Skin of body (tissue), 2 donors: Measurements from ENCODE around the gene MEPCE. TPM values are rescaled to one million over a fixed set of nuclear protein-coding genes. Genes with fewer than 3 reads are reported as not detected.
"Not testable (repeated sequence)": the region's sequence is repeated elsewhere in the genome, so short reads cannot be mapped to it uniquely, and the experiment has no call there.

ENCODE experiments used
- DNase-seq: peaks from one replicate; lab custom pipeline; 2025; lab: John Stamatoyannopoulos, UW
- total RNA-seq: library from RNA; depleted of rRNA; stranded (reverse); fragments of >200 nt; gene quantifications from one replicate; pipeline ENCODE4 v1.2.3, GENCODE V29; 2014

The MEPCE gene
- 16.2 TPM for total RNA-seq

GRCh38 chr7:100429637-100430492, at the start of gene MEPCE:
Gene MEPCE, plus strand, starts transcription at chr7:100429831. Its CDS starts 188 bp downstream, at chr7:100430019.
- peak; percentile 98 for DNase-seq

- DNase-seq, result no peak
Observed at GRCh38 chr7:100380196-100380595, 49.4 kb upstream of the MEPCE start.

GRCh38 chr7:100381531-100382233, 47.9 kb upstream of the MEPCE start:
- DNase-seq, result not testable (repeated sequence)

GRCh38 chr7:100382234-100382853, 47.3 kb upstream of the MEPCE start:
- DNase-seq, result not testable (repeated sequence)

- no peak for DNase-seq
Observed at GRCh38 chr7:100384628-100385294, 44.9 kb upstream of the MEPCE start.

- no peak for DNase-seq
Observed at GRCh38 chr7:100386940-100387339, 42.7 kb upstream of the MEPCE start.

- no peak for DNase-seq
Observed at GRCh38 chr7:100387695-100388094, 41.9 kb upstream of the MEPCE start.

- DNase-seq, result no peak
Observed at GRCh38 chr7:100389437-100390088, 40.1 kb upstream of the MEPCE start.

GRCh38 chr7:100390286-100391009, 39.2 kb upstream of the MEPCE start:
- no peak for DNase-seq

GRCh38 chr7:100393233-100393905, 36.3 kb upstream of the MEPCE start:
- DNase-seq, result no peak

GRCh38 chr7:100394077-100394476, 35.6 kb upstream of the MEPCE start:
- DNase-seq, result no peak

- DNase-seq, result no peak
Observed at GRCh38 chr7:100396421-100396982, 33.1 kb upstream of the MEPCE start.

GRCh38 chr7:100397315-100398081, 32.1 kb upstream of the MEPCE start:
- no peak for DNase-seq

- DNase-seq, result no peak
Observed at GRCh38 chr7:100398239-100398638, 31.4 kb upstream of the MEPCE start.

- DNase-seq, result no peak
Observed at GRCh38 chr7:100400041-100400440, 29.6 kb upstream of the MEPCE start.

GRCh38 chr7:100400656-100401055, 29.0 kb upstream of the MEPCE start:
- DNase-seq, result no peak

- DNase-seq, result no peak
Observed at GRCh38 chr7:100401811-100402210, 27.8 kb upstream of the MEPCE start.

GRCh38 chr7:100402241-100402640, 27.4 kb upstream of the MEPCE start:
- no peak for DNase-seq

GRCh38 chr7:100406767-100407166, 22.9 kb upstream of the MEPCE start:
- DNase-seq, result no peak
